ENCODE data around the gene KIF23.

The KIF23 gene

GRCh38 chr15:69413822-69414700 lies at the start of gene KIF23:
KIF23 (plus strand) TSS chr15:69414349; CDS start chr15:69414466, 117 bp downstream.
- DNase-seq (ENCODE audit: extremely low spot score), result peak; percentile 97
- CTCF ChIA-PET, result interaction anchor here (0.6 to 1.6 kb wide), 2 partner anchors 35 to 48 kb away, joined by 3 to 5 read pairs; no protein-coding TSS in a partner anchor
- TF ChIP-seq FOXM1 (IDR thresholded peaks at IDR 0.05; ENCODE audit: borderline replicate concordance), result peak; percentile 99
- TF ChIP-seq, protein P1, sequence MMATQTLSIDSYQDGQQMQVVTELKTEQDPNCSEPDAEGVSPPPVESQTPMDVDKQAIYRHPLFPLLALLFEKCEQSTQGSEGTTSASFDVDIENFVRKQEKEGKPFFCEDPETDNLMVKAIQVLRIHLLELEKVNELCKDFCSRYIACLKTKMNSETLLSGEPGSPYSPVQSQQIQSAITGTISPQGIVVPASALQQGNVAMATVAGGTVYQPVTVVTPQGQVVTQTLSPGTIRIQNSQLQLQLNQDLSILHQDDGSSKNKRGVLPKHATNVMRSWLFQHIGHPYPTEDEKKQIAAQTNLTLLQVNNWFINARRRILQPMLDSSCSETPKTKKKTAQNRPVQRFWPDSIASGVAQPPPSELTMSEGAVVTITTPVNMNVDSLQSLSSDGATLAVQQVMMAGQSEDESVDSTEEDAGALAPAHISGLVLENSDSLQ (IDR thresholded peaks at IDR 0.05), result peak; percentile 42; the same call in 1 of the 2 replicates
- TF ChIP-seq TARDBP (IDR thresholded peaks at IDR 0.05), result no peak
- peak; percentile 81 for TF ChIP-seq ELF4 (IDR thresholded peaks at IDR 0.05)
- peak; percentile 96 for TF ChIP-seq L3MBTL2 (conservative IDR thresholded peaks at IDR 0.05)
- POLR2A ChIA-PET, result interaction anchor here (0.6 to 2.3 kb wide), 12 partner anchors 10 to 678 kb away, joined by 3 to 28 read pairs (median 4); partner anchors contain the start of gene RPLP1

- no peak for TF ChIP-seq BHLHE40 (IDR thresholded peaks at IDR 0.05; ENCODE audit: borderline replicate concordance)
- ChIA-PET CTCF (no interaction called here), POLR2A (no interaction called here)
- DNase-seq (ENCODE audit: extremely low spot score), result no peak
These were observed 46.9 kb upstream of the KIF23 start for GRCh38 chr15:69367236-69367635.

GRCh38 chr15:69369631-69370030 lies 44.5 kb upstream of the KIF23 start:
- ChIA-PET CTCF (interaction anchor here (0.6 kb wide), 1 partner anchor 368 kb away, joined by 4 read pairs; no protein-coding TSS in a partner anchor), POLR2A (no interaction called here)

DNA sequence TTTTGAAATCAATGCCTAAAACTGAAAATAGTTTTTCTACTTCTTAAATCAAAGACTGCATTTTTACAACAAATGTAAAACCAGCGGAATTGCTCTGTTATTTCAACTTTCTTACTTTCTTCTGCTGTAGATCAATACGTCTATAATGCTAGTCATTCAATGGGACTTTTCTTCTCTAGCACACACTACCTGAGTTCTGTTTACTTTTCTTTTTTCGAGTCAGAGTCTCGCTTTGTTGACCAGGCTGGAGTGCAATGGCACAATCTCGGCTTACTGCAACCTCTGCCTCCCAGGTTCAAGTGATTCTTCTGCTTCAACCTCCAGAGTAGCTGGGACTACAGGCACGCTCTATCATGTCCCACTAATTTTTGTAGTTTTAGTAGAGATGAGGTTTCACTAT lies 40.7 kb upstream of the KIF23 start:
- POLR2A ChIA-PET, result no interaction called here
- CTCF ChIA-PET, result interaction anchor here (0.6 kb wide), 1 partner anchor 84 kb away, joined by 3 read pairs; no protein-coding TSS in a partner anchor
- no peak for DNase-seq (ENCODE audit: extremely low spot score)
- TF ChIP-seq LEF1 (IDR thresholded peaks at IDR 0.05; ENCODE audit: borderline replicate concordance), result no peak
- no peak for TF ChIP-seq CTBP1 (IDR thresholded peaks at IDR 0.05; ENCODE audit: borderline replicate concordance)
- no peak for TF ChIP-seq ELF4 (IDR thresholded peaks at IDR 0.05)
- TF ChIP-seq L3MBTL2 (conservative IDR thresholded peaks at IDR 0.05), result no peak
- TF ChIP-seq FOXA1 (IDR thresholded peaks at IDR 0.05), result no peak
- TF ChIP-seq FOXK2 (IDR thresholded peaks at IDR 0.05), result no peak
- no peak for TF ChIP-seq TARDBP (IDR thresholded peaks at IDR 0.05)
- no peak for TF ChIP-seq ZNF384 (IDR thresholded peaks at IDR 0.05)
- TF ChIP-seq, protein P1 (IDR thresholded peaks at IDR 0.05), result no peak
- no peak for TF ChIP-seq SP1 (IDR thresholded peaks at IDR 0.05)
- TF ChIP-seq BHLHE40 (IDR thresholded peaks at IDR 0.05; ENCODE audit: borderline replicate concordance), result no peak
- no peak for TF ChIP-seq FOXM1 (IDR thresholded peaks at IDR 0.05; ENCODE audit: borderline replicate concordance)
- TF ChIP-seq SUZ12 (IDR thresholded peaks at IDR 0.05), result no peak
- TF ChIP-seq HDGF (IDR thresholded peaks at IDR 0.05; ENCODE audit: borderline replicate concordance), result no peak
- no peak for TF ChIP-seq NFRKB (IDR thresholded peaks at IDR 0.05)

More at GRCh38 chr15:69369631-69370030, 44.5 kb upstream of the KIF23 start:
- TF ChIP-seq, protein P1 (IDR thresholded peaks at IDR 0.05), result no peak
- TF ChIP-seq CTBP1 (IDR thresholded peaks at IDR 0.05; ENCODE audit: borderline replicate concordance) (no peak), L3MBTL2 (conservative IDR thresholded peaks at IDR 0.05) (no peak), TARDBP (IDR thresholded peaks at IDR 0.05) (no peak), ZNF384 (IDR thresholded peaks at IDR 0.05) (no peak), ELF4 (IDR thresholded peaks at IDR 0.05) (no peak), FOXK2 (IDR thresholded peaks at IDR 0.05) (no peak), BHLHE40 (IDR thresholded peaks at IDR 0.05; ENCODE audit: borderline replicate concordance) (no peak), ARNT (IDR thresholded peaks at IDR 0.05) (no peak), SP1 (IDR thresholded peaks at IDR 0.05) (no peak), FOXM1 (IDR thresholded peaks at IDR 0.05; ENCODE audit: borderline replicate concordance) (no peak), LEF1 (IDR thresholded peaks at IDR 0.05; ENCODE audit: borderline replicate concordance) (no peak), NFRKB (IDR thresholded peaks at IDR 0.05) (no peak), FOXA1 (IDR thresholded peaks at IDR 0.05) (no peak), HDGF (IDR thresholded peaks at IDR 0.05; ENCODE audit: borderline replicate concordance) (no peak)
- DNase-seq (ENCODE audit: extremely low spot score), result no peak

GRCh38 chr15:69375151-69375790 lies 38.9 kb upstream of the KIF23 start:
- ChIA-PET CTCF (no interaction called here), POLR2A (no interaction called here)
- DNase-seq (ENCODE audit: extremely low spot score), result no peak
- no peak for TF ChIP-seq ARNT (IDR thresholded peaks at IDR 0.05)
- no peak for TF ChIP-seq ZNF384 (IDR thresholded peaks at IDR 0.05)
- no peak for TF ChIP-seq FOXK2 (IDR thresholded peaks at IDR 0.05)
- TF ChIP-seq CTBP1 (IDR thresholded peaks at IDR 0.05; ENCODE audit: borderline replicate concordance), result no peak
- TF ChIP-seq SP1 (IDR thresholded peaks at IDR 0.05), result no peak
- no peak for TF ChIP-seq L3MBTL2 (conservative IDR thresholded peaks at IDR 0.05)
- no peak for TF ChIP-seq LEF1 (IDR thresholded peaks at IDR 0.05; ENCODE audit: borderline replicate concordance)
- no peak for TF ChIP-seq NFRKB (IDR thresholded peaks at IDR 0.05)
- TF ChIP-seq FOXM1 (IDR thresholded peaks at IDR 0.05; ENCODE audit: borderline replicate concordance), result no peak
- no peak for TF ChIP-seq HDGF (IDR thresholded peaks at IDR 0.05; ENCODE audit: borderline replicate concordance)
- no peak for TF ChIP-seq SUZ12 (IDR thresholded peaks at IDR 0.05)
- TF ChIP-seq BHLHE40 (IDR thresholded peaks at IDR 0.05; ENCODE audit: borderline replicate concordance), result no peak
- TF ChIP-seq TARDBP (IDR thresholded peaks at IDR 0.05), result no peak
- TF ChIP-seq, protein P1 (IDR thresholded peaks at IDR 0.05), result no peak
- no peak for TF ChIP-seq FOXA1 (IDR thresholded peaks at IDR 0.05)
- no peak for TF ChIP-seq ELF4 (IDR thresholded peaks at IDR 0.05)
